ENCODE measurements around the gene ZNF691.

- TF ChIP-seq NR3C1 (CRISPR knock-in tag; conservative IDR thresholded peaks at IDR 0.05; ENCODE audit: low read depth) (no peak), ZNF121 (CRISPR knock-in tag; IDR thresholded peaks at IDR 0.05) (no peak), CTCF (IDR thresholded peaks at IDR 0.05) (no peak), USF1 (CRISPR knock-in tag; IDR thresholded peaks at IDR 0.05) (no peak), TCF7 (CRISPR knock-in tag; IDR thresholded peaks at IDR 0.05; ENCODE audit: low read depth) (no peak), USF2 (CRISPR knock-in tag; IDR thresholded peaks at IDR 0.05) (no peak)
Observed at GRCh38 chr1:42889264-42889663, 42.9 kb downstream of the ZNF691 start.
